Loucy (cell line): Measurements from ENCODE around the gene BUB1.

ENCODE experiments used
- EZH2phosphoT487 ChIP-seq: fragments of 200-600 bp; IDR thresholded peaks from 2 replicates; pipeline ENCODE4 v1.6.1; 2018; ENCODE audit warnings: antibody characterized with exemption, mild to moderate bottlenecking, moderate library complexity, borderline replicate concordance
- TF ChIP-seq, protein P1 (sequence below): fragments of 200-600 bp; sonication (generic); conservative IDR thresholded peaks from 2 replicates; pipeline ENCODE4 v1.5.1; 2014; ENCODE audit warnings: mild to moderate bottlenecking, antibody characterized with exemption, low read length

- TF ChIP-seq, protein P1, sequence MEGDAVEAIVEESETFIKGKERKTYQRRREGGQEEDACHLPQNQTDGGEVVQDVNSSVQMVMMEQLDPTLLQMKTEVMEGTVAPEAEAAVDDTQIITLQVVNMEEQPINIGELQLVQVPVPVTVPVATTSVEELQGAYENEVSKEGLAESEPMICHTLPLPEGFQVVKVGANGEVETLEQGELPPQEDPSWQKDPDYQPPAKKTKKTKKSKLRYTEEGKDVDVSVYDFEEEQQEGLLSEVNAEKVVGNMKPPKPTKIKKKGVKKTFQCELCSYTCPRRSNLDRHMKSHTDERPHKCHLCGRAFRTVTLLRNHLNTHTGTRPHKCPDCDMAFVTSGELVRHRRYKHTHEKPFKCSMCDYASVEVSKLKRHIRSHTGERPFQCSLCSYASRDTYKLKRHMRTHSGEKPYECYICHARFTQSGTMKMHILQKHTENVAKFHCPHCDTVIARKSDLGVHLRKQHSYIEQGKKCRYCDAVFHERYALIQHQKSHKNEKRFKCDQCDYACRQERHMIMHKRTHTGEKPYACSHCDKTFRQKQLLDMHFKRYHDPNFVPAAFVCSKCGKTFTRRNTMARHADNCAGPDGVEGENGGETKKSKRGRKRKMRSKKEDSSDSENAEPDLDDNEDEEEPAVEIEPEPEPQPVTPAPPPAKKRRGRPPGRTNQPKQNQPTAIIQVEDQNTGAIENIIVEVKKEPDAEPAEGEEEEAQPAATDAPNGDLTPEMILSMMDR = no peak
- TF ChIP-seq EZH2phosphoT487 = no peak
Measured at GRCh38 chr2:110725859-110726258, 48.0 kb upstream of the BUB1 start.
